AG08395 (cell line): ENCODE data around the gene SRGAP3.
A peak's percentile ranks its signal among the peaks of the same experiment; 100 is the strongest.
"Not testable (repeated sequence)": the region's sequence is repeated elsewhere in the genome, so short reads cannot be mapped to it uniquely, and the experiment has no call there.

Experiments used
- DNase-seq: peaks from one replicate; pipeline ENCODE4 v3.0.0; 2012; ENCODE audit warnings: mixed read lengths, low spot score

Gene SRGAP3

GRCh38 chr3:9249273-9250192 lies at the start of gene SRGAP3:
Gene SRGAP3, minus strand, starts transcription at chr3:9249646. Its CDS starts 695 bp downstream, at chr3:9248951.
- DNase-seq: peak; percentile 95

- DNase-seq: peak; percentile 53
These were observed 48.8 kb upstream of the SRGAP3 start for GRCh38 chr3:9298236-9298635.

- no peak for DNase-seq
These were observed 46.8 kb upstream of the SRGAP3 start for GRCh38 chr3:9296241-9296640.

- DNase-seq: no peak
These were observed 45.6 kb upstream of the SRGAP3 start for GRCh38 chr3:9295007-9295406.

- DNase-seq: not testable (repeated sequence)
These were observed 44.5 kb upstream of the SRGAP3 start for GRCh38 chr3:9293953-9294352.

GRCh38 chr3:9293076-9293475 lies 43.6 kb upstream of the SRGAP3 start:
- DNase-seq: no peak

- DNase-seq: no peak
These were observed 43.1 kb upstream of the SRGAP3 start for GRCh38 chr3:9292516-9292915.

- peak; percentile 33 for DNase-seq
These were observed 42.5 kb upstream of the SRGAP3 start for GRCh38 chr3:9291821-9292410.

GRCh38 chr3:9290566-9290965 lies 41.1 kb upstream of the SRGAP3 start:
- no peak for DNase-seq

GRCh38 chr3:9281533-9281932 lies 32.1 kb upstream of the SRGAP3 start:
- DNase-seq: not testable (repeated sequence)

GRCh38 chr3:9280451-9281219 lies 31.2 kb upstream of the SRGAP3 start:
- peak; percentile 38 for DNase-seq

- DNase-seq: peak; percentile 74
These were observed 30.5 kb upstream of the SRGAP3 start for GRCh38 chr3:9279966-9280365.

GRCh38 chr3:9278498-9278897 lies 29.1 kb upstream of the SRGAP3 start:
- DNase-seq: no peak

- no peak for DNase-seq
These were observed 28.6 kb upstream of the SRGAP3 start for GRCh38 chr3:9278085-9278484.

- no peak for DNase-seq
These were observed 27.4 kb upstream of the SRGAP3 start for GRCh38 chr3:9276761-9277370.

- no peak for DNase-seq
These were observed 22.5 kb upstream of the SRGAP3 start for GRCh38 chr3:9271903-9272302.

- no peak for DNase-seq
These were observed 21.3 kb upstream of the SRGAP3 start for GRCh38 chr3:9270704-9271103.

- no peak for DNase-seq
These were observed 17.3 kb upstream of the SRGAP3 start for GRCh38 chr3:9266716-9267115.

- DNase-seq: no peak
These were observed 10.9 kb upstream of the SRGAP3 start for GRCh38 chr3:9260305-9260704.

- no peak for DNase-seq
These were observed 7.6 kb upstream of the SRGAP3 start for GRCh38 chr3:9257092-9257491.

GRCh38 chr3:9255976-9256375 lies 6.5 kb upstream of the SRGAP3 start:
- DNase-seq: no peak

GRCh38 chr3:9254764-9255163 lies 5.3 kb upstream of the SRGAP3 start:
- no peak for DNase-seq
